GM23248 (cell line): ENCODE measurements around the gene ADH4. TPM values are rescaled to one million over a fixed set of nuclear protein-coding genes. Genes with fewer than 3 reads are reported as not detected.
"Not testable (repeated sequence)": the region's sequence is repeated elsewhere in the genome, so short reads cannot be mapped to it uniquely, and the experiment has no call there.

Source experiments
- DNase-seq: peaks from one replicate; pipeline ENCODE4 v3.0.0-alpha.2; 2015
- H2AFZ ChIP-seq: fragments of 200-600 bp; sonication (generic); 2 replicates; pipeline ENCODE4 v1.6.1; 2016; ENCODE audit warnings: antibody characterized with exemption
- H3F3A ChIP-seq: fragments of 200-600 bp; sonication (generic); 2 replicates; pipeline ENCODE4 v1.6.1; 2016; ENCODE audit warnings: mild to moderate bottlenecking, antibody characterized with exemption, mixed run types; ENCODE audit not compliant: insufficient read depth
- H3K27ac ChIP-seq: fragments of 200-600 bp; sonication (generic); 2 replicates; pipeline ENCODE4 v1.5.1; 2016; ENCODE audit warnings: mild to moderate bottlenecking
- H3K27me3 ChIP-seq: fragments of 200-600 bp; sonication (generic); replicated peaks from 2 replicates; pipeline ENCODE4 v1.6.1; 2016; ENCODE audit warnings: mild to moderate bottlenecking; ENCODE audit not compliant: insufficient read depth
- H3K36me3 ChIP-seq: fragments of 200-600 bp; sonication (generic); 2 replicates; pipeline ENCODE4 v1.6.1; 2016; ENCODE audit warnings: low read depth, mild to moderate bottlenecking
- H3K4me1 ChIP-seq: fragments of 200-600 bp; sonication (generic); 2 replicates; pipeline ENCODE4 v1.6.1; 2016; ENCODE audit warnings: mild to moderate bottlenecking; ENCODE audit not compliant: insufficient read depth
- H3K4me2 ChIP-seq: fragments of 200-600 bp; sonication (generic); one replicate; pipeline ENCODE4 v1.6.1; 2016; ENCODE audit warnings: mild to moderate bottlenecking; ENCODE audit not compliant: unreplicated experiment
- H3K4me3 ChIP-seq: fragments of 200-600 bp; sonication (generic); 2 replicates; pipeline ENCODE4 v1.5.1; 2016; ENCODE audit warnings: mild to moderate bottlenecking
- H3K79me2 ChIP-seq: fragments of 200-600 bp; sonication (generic); 2 replicates; pipeline ENCODE4 v1.6.1; 2016; ENCODE audit warnings: mild to moderate bottlenecking; ENCODE audit not compliant: insufficient read depth
- H3K9ac ChIP-seq: fragments of 200-600 bp; sonication (generic); 2 replicates; pipeline ENCODE4 v1.6.1; 2016; ENCODE audit warnings: mild to moderate bottlenecking
- H3K9me2 ChIP-seq: fragments of 200-600 bp; sonication (generic); 2 replicates; pipeline ENCODE4 v1.6.1; 2016; ENCODE audit warnings: mixed run types, mild to moderate bottlenecking, moderate library complexity; ENCODE audit not compliant: insufficient read depth
- H3K9me3 ChIP-seq: fragments of 200-600 bp; sonication (generic); one replicate; pipeline ENCODE4 v1.6.1; 2017; ENCODE audit warnings: low read depth
- H4K20me1 ChIP-seq: fragments of 200-600 bp; sonication (generic); 2 replicates; pipeline ENCODE4 v1.6.0; 2016; ENCODE audit not compliant: insufficient read depth
- EZH2 ChIP-seq: fragments of 200-600 bp; sonication (generic); IDR thresholded peaks from 2 replicates; pipeline ENCODE4 v1.6.1; 2018; ENCODE audit warnings: antibody characterized with exemption, mild to moderate bottlenecking; ENCODE audit not compliant: insufficient read depth, poor library complexity, severe bottlenecking
- EZH2phosphoT487 ChIP-seq: fragments of 200-600 bp; sonication (generic); IDR thresholded peaks from 2 replicates; pipeline ENCODE4 v1.6.1; 2018; ENCODE audit warnings: antibody characterized with exemption, moderate library complexity, mild to moderate bottlenecking, low read depth; ENCODE audit not compliant: insufficient read depth
- WGBS, 2 experiments: methylation state at CpG; one replicate each; pipeline ENCODE4 v1.1.6; 2015 to 2017; ENCODE audit warnings: low lambda C conversion rate in 2 of 2, low coverage in 1 of 2; ENCODE audit errors: missing lambda C conversion rate in 2 of 2; 5-methylcytosine and 5-hydroxymethylcytosine counted together
- in situ Hi-C: fragments of 300-500 bp; cut with MboI; formaldehyde crosslinking; loops from 2 replicates; pipeline ENCODE4 v1.15.0; 2020
- polyA plus RNA-seq: library from polyadenylated mRNA; unstranded; fragments of >200 nt; fragmentation: Nextera tagmentation; extraction: Ambion mirVana; gene quantifications from 2 replicates; pipeline ENCODE4 v1.2.1, GENCODE V29; 2016
- total RNA-seq: library from RNA; depleted of rRNA; stranded (reverse); fragments of >200 nt; shearing (Covaris generic); gene quantifications from 2 replicates; pipeline ENCODE4 v1.2.3, GENCODE V29; 2014

The ADH4 gene
- total and polyA plus RNA-seq, 2 experiments from 2014 or later = not detected

GRCh38 chr4:99117876-99118693 lies 26.0 kb downstream of the ADH4 start:
- in situ Hi-C loops = loop anchor here (25.0 kb wide), 1 partner anchor 294 kb away; no protein-coding TSS in a partner anchor
- Histone ChIP-seq H3K79me2 (no peaks in the 10 kb centered on the region), H3K9me2 (no peaks in the 10 kb centered on the region), H3K36me3 (no peaks in the 10 kb centered on the region), H3K9me3 (no peaks in the 10 kb centered on the region), H3K4me3 (no peak overlapping the region), H3K9ac (no peak overlapping the region), H2AFZ (0 out of 2 replicates have a peak overlapping the region, but pooled peaks have one; percentile 49), H3K27ac (no peak overlapping the region), H3K4me2 (no peak overlapping the region), H3F3A (no peaks in the 10 kb centered on the region), H3K4me1 (0 out of 2 replicates have a peak, but pooled peaks cover 2% of the 10 kb centered on the region), H3K27me3 (no peaks in the 10 kb centered on the region), H4K20me1 (no peaks in the 10 kb centered on the region)
- peak; percentile 58 for DNase-seq
- TF ChIP-seq EZH2phosphoT487 = no peak
- WGBS, 2 experiments = 22 to 23% methylated on average over 8 to 9 of the region's 9 CpGs

- H3K36me3 ChIP-seq, H3K4me2 ChIP-seq, H3K4me3 ChIP-seq, H3K9me3 ChIP-seq, H3F3A ChIP-seq, H3K9me2 ChIP-seq, H2AFZ ChIP-seq, DNase-seq, H3K9ac ChIP-seq, H4K20me1 ChIP-seq, H3K27ac ChIP-seq, H3K27me3 ChIP-seq, H3K4me1 ChIP-seq, H3K79me2 ChIP-seq: not testable (repeated sequence)
- in situ Hi-C loops = loop anchor here (25.0 kb wide), 1 partner anchor 295 kb away; no protein-coding TSS in a partner anchor
- WGBS, 2 experiments = 88% methylated on average over 21 to 29 of the region's 29 CpGs
Measured at GRCh38 chr4:99117122-99117841, 26.8 kb downstream of the ADH4 start.

- in situ Hi-C loops = loop anchor here (25.0 kb wide), 1 partner anchor 303 kb away; no protein-coding TSS in a partner anchor
- H3K79me2 ChIP-seq, H3F3A ChIP-seq, H2AFZ ChIP-seq, H3K27ac ChIP-seq, H3K4me1 ChIP-seq, H3K4me3 ChIP-seq, DNase-seq, H3K36me3 ChIP-seq, H3K27me3 ChIP-seq, H4K20me1 ChIP-seq, H3K9me2 ChIP-seq, H3K9me3 ChIP-seq, H3K9ac ChIP-seq, H3K4me2 ChIP-seq: not testable (repeated sequence)
- WGBS, 2 experiments = 80 to 89% methylated on average over 12 of the region's 12 CpGs
Measured at GRCh38 chr4:99109286-99109685, 34.8 kb downstream of the ADH4 start.

- Histone ChIP-seq H3K27ac (no peak overlapping the region; the same call in 1 of the 2 replicates), H3K9ac (no peak overlapping the region), H2AFZ (no peak overlapping the region; the same call in 1 of the 2 replicates), H3K4me3 (no peak overlapping the region), H3K9me3 (no peaks in the 10 kb centered on the region), H3F3A (peaks cover 13% of the 10 kb centered on the region), H4K20me1 (no peaks in the 10 kb centered on the region), H3K9me2 (no peaks in the 10 kb centered on the region), H3K79me2 (no peaks in the 10 kb centered on the region), H3K4me2 (peak overlapping the region; percentile 25), H3K36me3 (no peaks in the 10 kb centered on the region), H3K27me3 (no peaks in the 10 kb centered on the region), H3K4me1 (peaks cover 35% of the 10 kb centered on the region)
- in situ Hi-C loops = loop anchor here (25.0 kb wide), 1 partner anchor 308 kb away; no protein-coding TSS in a partner anchor
- WGBS, 2 experiments = 50 to 56% methylated on average over 1 of the region's 1 CpG
- peak; percentile 48 for DNase-seq
- TF ChIP-seq EZH2phosphoT487 = no peak
- TF ChIP-seq EZH2 = no peak
Measured at GRCh38 chr4:99104153-99104552, 39.9 kb downstream of the ADH4 start.
